GM12892 (cell line): ENCODE data around the gene CCDC152.

Experiments used
- POLR2A ChIP-seq: IDR thresholded peaks from 2 replicates; pipeline ENCODE4 v1.6.1; 2011; ENCODE audit warnings: low read depth, low read length, control low read depth
- POLR2AphosphoS5 ChIP-seq: IDR thresholded peaks from 2 replicates; pipeline ENCODE4 v1.6.1; 2011; ENCODE audit warnings: low read depth, low read length, control low read depth
- TAF1 ChIP-seq: IDR thresholded peaks from 2 replicates; pipeline ENCODE4 v1.6.1; 2011; ENCODE audit warnings: low read depth, mild to moderate bottlenecking, control low read depth, low read length, borderline replicate concordance

GRCh38 chr5:42806701-42807262, 50.2 kb downstream of the CCDC152 start:
- TF ChIP-seq TAF1 = no peak
- TF ChIP-seq POLR2A = no peak
- no peak for TF ChIP-seq POLR2AphosphoS5
